Naive thymus-derived CD4-positive, alpha-beta T cell (primary cell): ENCODE measurements around the gene C13orf46. TPM values are rescaled to one million over a fixed set of nuclear protein-coding genes. Genes with fewer than 3 reads are reported as not detected.

Experiments
- ATAC-seq: fragments of 150-1000 bp; cut with Tn5 transposase; 2 replicates; pipeline ENCODE4 v1.10.0; 2021; ENCODE audit warnings: mild to moderate bottlenecking, moderate library complexity
- CTCF ChIA-PET: fragments of 350-600 bp; sonication (Branson Sonifier 250); formaldehyde crosslinking; loops from one replicate; lab custom pipeline; 2021; ENCODE audit warnings: antibody characterized with exemption; lab: Charles Lee
- POLR2A ChIA-PET: fragments of 350-600 bp; sonication (Branson Sonifier 250); formaldehyde crosslinking; loops from one replicate; lab custom pipeline; 2021; ENCODE audit warnings: antibody characterized with exemption, inconsistent platforms; lab: Charles Lee
- DNase-seq, 9 donors: peaks; one replicate each; pipeline versions ENCODE4 v3.0.0 to v3.0.0-alpha.2; 2020 to 2022; ENCODE audit warnings: mixed read lengths in 1 of 9
- H3K27ac ChIP-seq: one replicate; pipeline ENCODE4 v1.7.0; 2013; ENCODE audit warnings: mild to moderate bottlenecking, low read depth, low read length, moderate library complexity
- H3K27me3 ChIP-seq, 2 donors: one replicate each; pipeline ENCODE4 v1.7.0; 2013; ENCODE audit warnings: low read length in 2 of 2, mild to moderate bottlenecking in 2 of 2, moderate library complexity in 2 of 2; ENCODE audit not compliant: control insufficient read depth in 2 of 2, insufficient read depth in 2 of 2
- H3K36me3 ChIP-seq, 3 experiments: 1 replicate in 2 of 3; 2 replicates in 1 of 3; pipeline ENCODE4 v1.7.0; 2013; ENCODE audit warnings: low read length in 3 of 3, mild to moderate bottlenecking in 3 of 3, moderate library complexity in 1 of 3; ENCODE audit not compliant: insufficient read depth in 3 of 3, control insufficient read depth in 2 of 3
- H3K4me1 ChIP-seq, 2 donors: one replicate each; pipeline ENCODE4 v1.7.0; 2013; ENCODE audit warnings: low read length in 2 of 2, mild to moderate bottlenecking in 2 of 2, moderate library complexity in 1 of 2; ENCODE audit not compliant: control insufficient read depth in 2 of 2, insufficient read depth in 2 of 2
- H3K4me3 ChIP-seq: 2 replicates; pipeline ENCODE4 v1.7.0; 2013; ENCODE audit warnings: mild to moderate bottlenecking, low read length
- H3K9me3 ChIP-seq, 3 experiments: 1 replicate in 2 of 3; 2 replicates in 1 of 3; pipeline ENCODE4 v1.7.0; 2013; ENCODE audit warnings: low read length in 3 of 3; ENCODE audit not compliant: control insufficient read depth in 2 of 3
- H3K27ac Mint-ChIP-seq, 9 donors: one replicate each; pipeline ENCODE4 v1.8.0; 2020 to 2022; ENCODE audit warnings: mixed read lengths in 9 of 9, mild to moderate bottlenecking in 8 of 9, moderate library complexity in 5 of 9, inconsistent platforms in 2 of 9
- H3K27me3 Mint-ChIP-seq, 5 donors: one replicate each; pipeline ENCODE4 v1.8.0; 2021 to 2022; ENCODE audit warnings: mixed read lengths in 5 of 5, mild to moderate bottlenecking in 1 of 5
- H3K36me3 Mint-ChIP-seq, 5 donors: one replicate each; pipeline ENCODE4 v1.8.0; 2020 to 2022; ENCODE audit warnings: mixed read lengths in 5 of 5, mild to moderate bottlenecking in 3 of 5, inconsistent platforms in 1 of 5
- H3K4me1 Mint-ChIP-seq, 7 donors: one replicate each; pipeline ENCODE4 v1.8.0; 2020 to 2022; ENCODE audit warnings: mixed read lengths in 7 of 7, mild to moderate bottlenecking in 3 of 7, inconsistent platforms in 1 of 7
- H3K4me3 Mint-ChIP-seq, 10 donors: one replicate each; pipeline ENCODE4 v1.8.0; 2020 to 2022; ENCODE audit warnings: mild to moderate bottlenecking in 10 of 10, mixed read lengths in 10 of 10, moderate library complexity in 6 of 10, inconsistent platforms in 2 of 10
- H3K9me3 Mint-ChIP-seq, 11 donors: one replicate each; pipeline ENCODE4 v1.8.0; 2020 to 2022; ENCODE audit warnings: mixed read lengths in 11 of 11, mild to moderate bottlenecking in 4 of 11, inconsistent platforms in 1 of 11, moderate library complexity in 1 of 11
- intact Hi-C, 2 donors: fragments of 100-400 bp; cut with micrococcal nuclease; formaldehyde crosslinking; loops; one replicate each; pipeline ENCODE4 v1.15.1; 2023
- polyA plus RNA-seq, 2 donors: library from polyadenylated mRNA; unstranded; fragments of 300-500 nt; fragmentation: Illumina TruSeq; gene quantifications; one replicate each; pipeline ENCODE4 v1.2.3, GENCODE V29; 2021
- total RNA-seq, 6 experiments: library from RNA in 5 of 6; stranded (reverse) in 5 of 6; gene quantifications; 1 replicate in 5 of 6; 2 replicates in 1 of 6; pipeline ENCODE4 v1.2.3 and lab custom pipeline; 2021 to 2026

C13orf46 gene
- total and polyA plus RNA-seq, 7 experiments from 2014 or later = 1.3 to 27.0 (median 16.9) TPM

- no peak overlapping the region for H3K4me3 ChIP-seq
- H3K27ac ChIP-seq = no peak overlapping the region
- POLR2A ChIA-PET = no interaction called here
- H3K36me3 Mint-ChIP-seq = peaks cover 13 to 54% (median 40%) of the 10 kb centered on the region in 5 donors
- peak overlapping the region in 1 of 10 donors; percentile 6 for H3K4me3 Mint-ChIP-seq
- peaks cover 0 to 17% (median 3%) of the 10 kb centered on the region in 7 donors for H3K4me1 Mint-ChIP-seq
- CTCF ChIA-PET = no interaction called here
- ATAC-seq (peak; percentile 19), DNase-seq (no peak)
- H3K9me3 Mint-ChIP-seq = peaks cover 0 to 26% (median 4%) of the 10 kb centered on the region in 11 donors
- peaks cover 0 to 7% (median 0%) of the 10 kb centered on the region in 3 experiments for H3K9me3 ChIP-seq
- H3K36me3 ChIP-seq = peaks cover 0 to 30% (median 11%) of the 10 kb centered on the region in 3 experiments
- H3K27me3 Mint-ChIP-seq = no peaks in the 10 kb centered on the region
- no peaks in the 10 kb centered on the region for H3K4me1 ChIP-seq
- intact Hi-C loops = no loop called here
- peak overlapping the region in 7 of 9 donors; percentile 15 to 77 (median 59) for H3K27ac Mint-ChIP-seq
- no peaks in the 10 kb centered on the region for H3K27me3 ChIP-seq
Measured at GRCh38 chr13:113959198-113959597, 14.7 kb downstream of the C13orf46 start.

GRCh38 chr13:113958373-113958772 lies 15.5 kb downstream of the C13orf46 start:
- intact Hi-C loops = no loop called here
- ChIA-PET POLR2A (no interaction called here), CTCF (no interaction called here)
- Histone ChIP-seq H3K4me1 (no peaks in the 10 kb centered on the region), H3K27me3 (no peaks in the 10 kb centered on the region), H3K36me3 (peaks cover 0 to 37% (median 13%) of the 10 kb centered on the region in 3 experiments), H3K4me3 (no peak overlapping the region), H3K9me3 (peaks cover 0 to 7% (median 0%) of the 10 kb centered on the region in 3 experiments), H3K27ac (no peak overlapping the region)
- peak overlapping the region in 4 of 9 donors; percentile 26 to 78 (median 68) for H3K27ac Mint-ChIP-seq
- peak overlapping the region in 1 of 10 donors; percentile 45 for H3K4me3 Mint-ChIP-seq
- DNase-seq (no peak), ATAC-seq (no peak)
- no peaks in the 10 kb centered on the region for H3K27me3 Mint-ChIP-seq
- H3K36me3 Mint-ChIP-seq = peaks cover 13 to 54% (median 40%) of the 10 kb centered on the region in 5 donors
- peaks cover 0 to 25% (median 4%) of the 10 kb centered on the region in 11 donors for H3K9me3 Mint-ChIP-seq
- peaks cover 0 to 17% (median 3%) of the 10 kb centered on the region in 7 donors for H3K4me1 Mint-ChIP-seq

GRCh38 chr13:113956571-113956970 lies 17.3 kb downstream of the C13orf46 start:
- Histone ChIP-seq H3K4me3 (no peak overlapping the region), H3K4me1 (no peaks in the 10 kb centered on the region), H3K36me3 (peaks cover 0 to 42% (median 16%) of the 10 kb centered on the region in 3 experiments), H3K27me3 (no peaks in the 10 kb centered on the region), H3K9me3 (peaks cover 0 to 7% (median 0%) of the 10 kb centered on the region in 3 experiments), H3K27ac (no peak overlapping the region)
- H3K4me1 Mint-ChIP-seq = peaks cover 0 to 12% (median 4%) of the 10 kb centered on the region in 7 donors
- no peak for ATAC-seq
- POLR2A ChIA-PET = no interaction called here
- peaks cover 0 to 21% (median 4%) of the 10 kb centered on the region in 11 donors for H3K9me3 Mint-ChIP-seq
- DNase-seq = no peak
- no peaks in the 10 kb centered on the region for H3K27me3 Mint-ChIP-seq
- H3K27ac Mint-ChIP-seq = peak overlapping the region in 2 of 9 donors; percentile 47 to 76
- H3K4me3 Mint-ChIP-seq = peak overlapping the region in 1 of 10 donors; percentile 24
- CTCF ChIA-PET = no interaction called here
- intact Hi-C loops = no loop called here
- H3K36me3 Mint-ChIP-seq = peaks cover 13 to 48% (median 40%) of the 10 kb centered on the region in 5 donors

GRCh38 chr13:113955691-113956090 lies 18.2 kb downstream of the C13orf46 start:
- intact Hi-C loops = no loop called here
- Histone ChIP-seq H3K36me3 (peaks cover 0 to 42% (median 16%) of the 10 kb centered on the region in 3 experiments), H3K4me3 (no peak overlapping the region), H3K4me1 (no peaks in the 10 kb centered on the region), H3K27ac (no peak overlapping the region), H3K9me3 (peaks cover 0 to 7% (median 0%) of the 10 kb centered on the region in 3 experiments), H3K27me3 (no peaks in the 10 kb centered on the region)
- no peak for DNase-seq
- ChIA-PET POLR2A (no interaction called here), CTCF (no interaction called here)
- no peak for ATAC-seq
- Mint-ChIP-seq H3K4me3 (peak overlapping the region in 1 of 10 donors; percentile 3), H3K4me1 (peaks cover 2 to 11% (median 8%) of the 10 kb centered on the region in 7 donors), H3K9me3 (peaks cover 0 to 21% (median 4%) of the 10 kb centered on the region in 11 donors), H3K27me3 (no peaks in the 10 kb centered on the region), H3K27ac (peak overlapping the region in 6 of 9 donors; percentile 11 to 81 (median 65)), H3K36me3 (peaks cover 13 to 47% (median 40%) of the 10 kb centered on the region in 5 donors)

GRCh38 chr13:113955235-113955634 lies 18.6 kb downstream of the C13orf46 start:
- H3K27me3 Mint-ChIP-seq = no peaks in the 10 kb centered on the region
- ChIA-PET POLR2A (no interaction called here), CTCF (no interaction called here)
- Histone ChIP-seq H3K4me1 (no peaks in the 10 kb centered on the region), H3K4me3 (no peak overlapping the region), H3K27me3 (no peaks in the 10 kb centered on the region), H3K27ac (no peak overlapping the region), H3K36me3 (peaks cover 0 to 42% (median 16%) of the 10 kb centered on the region in 3 experiments), H3K9me3 (peaks cover 0 to 7% (median 0%) of the 10 kb centered on the region in 3 experiments)
- intact Hi-C loops = no loop called here
- H3K4me1 Mint-ChIP-seq = peaks cover 2 to 10% (median 8%) of the 10 kb centered on the region in 7 donors
- peaks cover 0 to 19% (median 4%) of the 10 kb centered on the region in 11 donors for H3K9me3 Mint-ChIP-seq
- peak overlapping the region in 1 of 10 donors; percentile 39 for H3K4me3 Mint-ChIP-seq
- ATAC-seq (no peak), DNase-seq (no peak)
- H3K36me3 Mint-ChIP-seq = peaks cover 13 to 43% (median 37%) of the 10 kb centered on the region in 5 donors
- peak overlapping the region in 2 of 9 donors; percentile 25 to 77 for H3K27ac Mint-ChIP-seq

- DNase-seq (no peak), ATAC-seq (no peak)
- ChIA-PET CTCF (no interaction called here), POLR2A (no interaction called here)
- peak overlapping the region in 1 of 9 donors; percentile 43 for H3K27ac Mint-ChIP-seq
- H3K4me1 ChIP-seq = no peaks in the 10 kb centered on the region
- no peaks in the 10 kb centered on the region for H3K27me3 Mint-ChIP-seq
- H3K9me3 ChIP-seq = peaks cover 0 to 5% (median 0%) of the 10 kb centered on the region in 3 experiments
- no peak overlapping the region for H3K4me3 Mint-ChIP-seq
- H3K27ac ChIP-seq = no peak overlapping the region
- intact Hi-C loops = no loop called here
- peaks cover 2 to 10% (median 10%) of the 10 kb centered on the region in 7 donors for H3K4me1 Mint-ChIP-seq
- peaks cover 13 to 38% (median 33%) of the 10 kb centered on the region in 5 donors for H3K36me3 Mint-ChIP-seq
- peaks cover 0 to 38% (median 16%) of the 10 kb centered on the region in 3 experiments for H3K36me3 ChIP-seq
- no peak overlapping the region for H3K4me3 ChIP-seq
- H3K27me3 ChIP-seq = no peaks in the 10 kb centered on the region
- peaks cover 0 to 19% (median 3%) of the 10 kb centered on the region in 11 donors for H3K9me3 Mint-ChIP-seq
Measured at GRCh38 chr13:113954046-113954835, 19.6 kb downstream of the C13orf46 start.
